ENCODE measurements around the gene SLC24A5.

The SLC24A5 gene

DNA sequence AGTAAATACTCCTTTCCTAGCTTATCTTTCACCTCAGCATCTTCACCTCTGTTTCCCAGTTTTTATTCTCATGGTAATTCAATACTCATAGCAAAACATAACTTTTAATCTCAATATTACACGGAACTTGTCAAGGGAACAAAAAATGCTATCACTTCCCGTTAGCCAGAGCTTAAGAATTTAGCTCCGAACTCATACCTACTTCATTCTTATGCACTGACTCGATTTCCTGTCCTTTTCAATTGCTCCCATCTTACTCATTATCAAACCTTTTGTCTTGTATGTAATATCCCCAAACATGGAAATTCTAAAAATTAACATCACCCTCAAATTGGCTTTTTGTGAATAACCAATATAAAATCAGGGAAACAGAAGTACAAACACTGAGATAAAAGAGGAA lies 29.1 kb downstream of the SLC24A5 start:
- in situ Hi-C loops (cut with HindIII; ENCODE audit: low pct_ligation_motif_present, low sequenced_read_pairs) = no loop called here
- Histone ChIP-seq H3K27ac (peak overlapping the region; percentile 73), H3K27me3 (replicated peaks) (no peaks in the 10 kb centered on the region), H3K4me3 (ENCODE audit: low read depth, low read length) (no peak overlapping the region), H3K36me3 (replicated peaks) (no peaks in the 10 kb centered on the region)
- DNase-seq = peak; percentile 67
- TF ChIP-seq, protein P1, sequence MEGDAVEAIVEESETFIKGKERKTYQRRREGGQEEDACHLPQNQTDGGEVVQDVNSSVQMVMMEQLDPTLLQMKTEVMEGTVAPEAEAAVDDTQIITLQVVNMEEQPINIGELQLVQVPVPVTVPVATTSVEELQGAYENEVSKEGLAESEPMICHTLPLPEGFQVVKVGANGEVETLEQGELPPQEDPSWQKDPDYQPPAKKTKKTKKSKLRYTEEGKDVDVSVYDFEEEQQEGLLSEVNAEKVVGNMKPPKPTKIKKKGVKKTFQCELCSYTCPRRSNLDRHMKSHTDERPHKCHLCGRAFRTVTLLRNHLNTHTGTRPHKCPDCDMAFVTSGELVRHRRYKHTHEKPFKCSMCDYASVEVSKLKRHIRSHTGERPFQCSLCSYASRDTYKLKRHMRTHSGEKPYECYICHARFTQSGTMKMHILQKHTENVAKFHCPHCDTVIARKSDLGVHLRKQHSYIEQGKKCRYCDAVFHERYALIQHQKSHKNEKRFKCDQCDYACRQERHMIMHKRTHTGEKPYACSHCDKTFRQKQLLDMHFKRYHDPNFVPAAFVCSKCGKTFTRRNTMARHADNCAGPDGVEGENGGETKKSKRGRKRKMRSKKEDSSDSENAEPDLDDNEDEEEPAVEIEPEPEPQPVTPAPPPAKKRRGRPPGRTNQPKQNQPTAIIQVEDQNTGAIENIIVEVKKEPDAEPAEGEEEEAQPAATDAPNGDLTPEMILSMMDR (IDR thresholded peaks at IDR 0.05; ENCODE audit: low read depth, low read length, missing control alignments) = no peak

DNA sequence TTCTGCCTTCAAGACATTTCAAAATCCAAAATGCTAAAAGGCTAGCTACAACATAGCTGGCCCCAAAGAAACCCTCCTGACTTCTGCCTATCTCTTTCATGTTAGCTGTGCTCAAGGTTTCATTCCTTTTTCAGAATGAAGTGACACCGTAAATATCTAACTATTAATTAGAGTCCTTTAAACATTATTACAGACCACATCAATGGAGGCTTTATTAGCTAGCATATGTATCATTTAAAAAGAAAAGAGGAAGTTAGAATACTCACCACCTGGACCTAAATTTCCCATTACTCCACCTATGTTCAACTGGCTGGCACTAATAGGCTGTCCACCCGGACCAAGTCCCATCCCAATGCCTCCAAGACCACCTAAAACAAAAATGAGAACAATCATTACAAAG lies 32.7 kb downstream of the SLC24A5 start:
- H3K27ac ChIP-seq = no peak overlapping the region
- in situ Hi-C loops (cut with HindIII; ENCODE audit: low pct_ligation_motif_present, low sequenced_read_pairs) = no loop called here
- DNase-seq = no peak
- H3K27me3 ChIP-seq (replicated peaks) = no peaks in the 10 kb centered on the region
- TF ChIP-seq, protein P1 (IDR thresholded peaks at IDR 0.05; ENCODE audit: low read depth, low read length, missing control alignments) = no peak
- no peaks in the 10 kb centered on the region for H3K36me3 ChIP-seq (replicated peaks)
- no peak overlapping the region for H3K4me3 ChIP-seq (ENCODE audit: low read depth, low read length)

DNA sequence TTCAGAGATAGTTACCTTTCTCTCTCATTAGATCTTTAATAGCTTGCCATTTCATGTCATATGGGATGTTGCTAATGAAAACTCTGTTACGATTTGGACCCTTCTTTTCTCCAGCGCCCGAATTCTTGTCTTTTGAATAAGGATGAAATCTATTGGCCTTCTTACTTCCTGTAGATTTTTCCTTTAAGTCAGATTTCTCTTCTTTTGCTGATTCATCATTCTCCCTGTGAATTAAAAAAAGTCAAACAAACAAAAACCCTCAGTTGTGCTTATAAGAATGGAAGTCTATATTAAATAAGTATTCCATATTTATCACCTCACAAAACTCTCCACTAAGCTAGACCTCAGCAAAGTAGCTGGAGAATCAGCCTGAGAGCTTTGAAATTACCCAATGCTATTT lies 47.8 kb downstream of the SLC24A5 start:
- Histone ChIP-seq H3K36me3 (replicated peaks) (no peaks in the 10 kb centered on the region), H3K4me3 (ENCODE audit: low read depth, low read length) (no peak overlapping the region), H3K27ac (no peak overlapping the region), H3K27me3 (replicated peaks) (no peaks in the 10 kb centered on the region)
- TF ChIP-seq, protein P1 (IDR thresholded peaks at IDR 0.05; ENCODE audit: low read depth, low read length, missing control alignments) = no peak
- no peak for DNase-seq
- in situ Hi-C loops (cut with HindIII; ENCODE audit: low pct_ligation_motif_present, low sequenced_read_pairs) = no loop called here

DNA sequence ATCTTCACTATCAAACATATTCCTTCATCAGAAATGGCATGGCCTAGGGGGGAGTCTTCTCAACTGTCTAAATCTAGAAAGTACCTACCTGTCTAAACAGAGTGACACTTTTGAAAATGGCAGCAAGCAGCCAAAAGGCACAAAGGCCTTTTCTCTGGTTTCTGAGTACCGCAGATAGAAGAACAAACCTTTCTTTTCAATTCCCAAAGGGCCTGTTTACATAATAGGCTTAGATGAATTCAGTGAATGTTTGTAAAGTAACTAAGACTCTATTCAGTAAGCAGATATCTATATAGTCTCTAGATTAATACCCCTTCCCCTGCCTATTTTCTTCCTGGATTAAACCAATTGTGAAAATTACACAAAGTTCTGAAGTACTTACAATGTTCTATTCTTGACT lies 50.2 kb downstream of the SLC24A5 start:
- no peak for DNase-seq
- Histone ChIP-seq H3K36me3 (replicated peaks) (no peaks in the 10 kb centered on the region), H3K27me3 (replicated peaks) (no peaks in the 10 kb centered on the region), H3K27ac (no peak overlapping the region), H3K4me3 (ENCODE audit: low read depth, low read length) (no peak overlapping the region)
- TF ChIP-seq, protein P1 (IDR thresholded peaks at IDR 0.05; ENCODE audit: low read depth, low read length, missing control alignments) = no peak
- in situ Hi-C loops (cut with HindIII; ENCODE audit: low pct_ligation_motif_present, low sequenced_read_pairs) = no loop called here

DNA sequence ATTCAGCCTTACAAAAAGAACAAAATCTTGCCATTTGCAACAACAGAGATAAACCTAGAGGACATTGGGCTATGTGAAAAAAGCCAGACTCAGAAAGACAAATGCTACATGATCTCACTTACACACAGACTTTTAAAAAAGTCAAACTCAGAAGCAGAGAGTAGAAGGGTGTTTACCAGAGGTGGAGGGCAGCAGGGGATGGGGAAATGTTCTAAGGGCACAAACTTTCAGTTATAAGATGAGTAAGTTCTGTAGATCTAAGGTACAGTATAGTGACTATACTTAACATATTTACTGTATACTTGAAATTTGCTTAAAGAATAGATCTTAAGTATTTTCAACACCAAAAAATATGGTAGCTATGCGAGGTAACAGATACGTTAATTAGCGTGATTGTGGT lies 54.3 kb downstream of the SLC24A5 start:
- Histone ChIP-seq H3K27ac (no peak overlapping the region), H3K27me3 (replicated peaks) (no peaks in the 10 kb centered on the region), H3K36me3 (replicated peaks) (no peaks in the 10 kb centered on the region), H3K4me3 (ENCODE audit: low read depth, low read length) (no peak overlapping the region)
- TF ChIP-seq, protein P1 (IDR thresholded peaks at IDR 0.05; ENCODE audit: low read depth, low read length, missing control alignments) = no peak
- in situ Hi-C loops (cut with HindIII; ENCODE audit: low pct_ligation_motif_present, low sequenced_read_pairs) = no loop called here
- DNase-seq = no peak

DNA sequence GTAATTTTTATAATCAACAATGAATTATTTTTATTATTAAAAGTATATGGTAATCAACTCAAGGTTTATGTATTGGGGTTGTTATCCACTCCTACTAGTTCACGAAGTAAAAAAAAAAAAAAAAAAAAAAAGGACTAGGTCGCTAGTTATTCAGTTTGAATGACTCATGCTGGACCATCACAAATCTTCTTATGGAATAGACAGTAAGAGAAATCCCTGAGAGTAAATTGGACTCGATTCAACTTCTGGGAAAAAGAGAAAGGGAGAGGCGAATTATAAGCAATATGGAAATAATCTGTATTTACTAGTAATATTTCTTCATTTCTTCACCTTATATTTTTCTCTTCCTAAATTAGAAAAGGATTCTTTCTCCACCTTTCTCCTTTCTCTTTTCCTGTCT lies 55.3 kb downstream of the SLC24A5 start:
- no peak for DNase-seq
- Histone ChIP-seq H3K27me3 (replicated peaks) (no peaks in the 10 kb centered on the region), H3K36me3 (replicated peaks) (no peaks in the 10 kb centered on the region), H3K4me3 (ENCODE audit: low read depth, low read length) (no peak overlapping the region), H3K27ac (no peak overlapping the region)
- in situ Hi-C loops (cut with HindIII; ENCODE audit: low pct_ligation_motif_present, low sequenced_read_pairs) = no loop called here
- TF ChIP-seq, protein P1 (IDR thresholded peaks at IDR 0.05; ENCODE audit: low read depth, low read length, missing control alignments) = no peak

All from brain microvascular endothelial cell (primary cell).